Activated T-cell treated with anti-CD3 and anti-CD28 coated beads, Interleukin-2, amount 50 U/mL, for 72 hours (primary cell): ENCODE measurements around the gene TLR2. TPM values are rescaled to one million over a fixed set of nuclear protein-coding genes. Genes with fewer than 3 reads are reported as not detected.

Experiments used
- total RNA-seq, 2 donors: library from RNA; stranded (reverse); gene quantifications; one replicate each; pipeline ENCODE4 v1.2.3, GENCODE V29; 2022

The TLR2 gene
- total RNA-seq, 2 donors from 2014 or later, result 0.70 to 1.4 TPM

Other genes with a start within 250 kb of the TLR2 start
- 10 to 100 TPM; 32.7 to 44.4 TPM for gene TMEM131L, start 217.9 kb upstream of the TLR2 start, total RNA-seq
- under 1 TPM in 1 of 2 donors, not detected in 1; 0.37 TPM for gene RNF175, start 75.7 kb downstream of the TLR2 start, total RNA-seq
- gene SFRP2, start 104.8 kb downstream of the TLR2 start, total RNA-seq, result not detected